K562 (cell line): ENCODE measurements around the gene SNAI1. TPM values are rescaled to one million over a fixed set of nuclear protein-coding genes. Genes with fewer than 3 reads are reported as not detected.

Source experiments
- ATAC-seq: fragments of 200-7000 bp; cut with Tn5 transposase; 3 replicates; pipeline ENCODE4 v1.9.1; 2020; ENCODE audit warnings: moderate library complexity
- BruUV-seq: library from RNA; stranded (reverse); fragments of 400-500 nt; replicated peaks from 2 replicates; lab custom pipeline; 2021; lab: Mats Ljungman, UMichigan
- CTCF ChIA-PET: fragments of 300-600 bp; formaldehyde crosslinking; extraction: SDS; loops from one replicate; lab custom pipeline; 2021; ENCODE audit warnings: low intra/inter-chr PET ratio; lab: Yijun Ruan, JAX
- POLR2A ChIA-PET: fragments of 300-600, 350-650 bp; sonication (Branson Sonifier 250); formaldehyde crosslinking; extraction: SDS; loops from one replicate; lab custom pipeline; 2021; ENCODE audit warnings: antibody characterized with exemption, inconsistent platforms; lab: Yijun Ruan, JAX
- DNase-seq, 4 experiments: peaks; one replicate each; pipeline versions ENCODE4 v3.0.0 to v3.0.0-alpha.2; 2011 to 2018; ENCODE audit warnings: low spot score in 3 of 4, mixed read lengths in 3 of 4; ENCODE audit errors: extremely low read depth in 1 of 4
- FAIRE-seq: peaks from 2 replicates; lab custom pipeline; 2011; peaks lifted over from hg19 to GRCh38; lab: Jason Lieb, UNC
- H2AFZ ChIP-seq: 2 replicates; pipeline ENCODE4 v1.6.0; 2011; ENCODE audit warnings: low read depth, low read length, control low read depth, inconsistent platforms
- H3K27ac ChIP-seq: fragments of 200-600 bp; 3 replicates; pipeline ENCODE4 v1.8.0; 2011; ENCODE audit warnings: low read depth, mild to moderate bottlenecking, control low read depth, inconsistent platforms, low read length, moderate library complexity, mixed read lengths; ENCODE audit errors: extremely low read depth
- H3K27me3 ChIP-seq, 2 experiments: fragments of 300-600 bp in 1 of 2; 2 replicates in 1 of 2; 3 replicates in 1 of 2; pipeline versions ENCODE4 v1.6.0 to v1.8.0; 2011; ENCODE audit warnings: inconsistent platforms in 2 of 2, low read length in 2 of 2, mild to moderate bottlenecking in 1 of 2, mixed read lengths in 1 of 2, moderate library complexity in 1 of 2; ENCODE audit not compliant: control insufficient read depth in 2 of 2, insufficient read depth in 2 of 2
- H3K36me3 ChIP-seq: fragments of 300-600 bp; 3 replicates; pipeline ENCODE4 v1.8.0; 2011; ENCODE audit warnings: mild to moderate bottlenecking, low read length, inconsistent platforms; ENCODE audit not compliant: control insufficient read depth, insufficient read depth
- H3K4me1 ChIP-seq, 2 experiments: fragments of 200-600 bp in 1 of 2; replicated peaks in 1 of 2; 2 replicates in 1 of 2; 3 replicates in 1 of 2; pipeline versions ENCODE4 v1.5.1 to v1.8.0; 2011; ENCODE audit warnings: inconsistent platforms in 2 of 2, low read length in 2 of 2, mild to moderate bottlenecking in 1 of 2, mixed read lengths in 1 of 2, moderate library complexity in 1 of 2; ENCODE audit not compliant: control insufficient read depth in 2 of 2, insufficient read depth in 2 of 2
- H3K4me2 ChIP-seq: 2 replicates; pipeline ENCODE4 v1.6.1; 2011; ENCODE audit warnings: low read length, control low read depth, inconsistent platforms, mixed read lengths; ENCODE audit not compliant: insufficient read depth
- H3K4me3 ChIP-seq: fragments of 200-600 bp; sonication (generic), shearing (Covaris generic); 2 replicates; pipeline ENCODE4 v1.5.1; 2016; ENCODE audit warnings: control low read depth, inconsistent platforms
- H3K79me2 ChIP-seq: fragments of 200-600 bp; 3 replicates; pipeline ENCODE4 v1.8.0; 2011; ENCODE audit warnings: low read length, inconsistent platforms; ENCODE audit not compliant: control insufficient read depth, insufficient read depth
- H3K9ac ChIP-seq, 2 experiments: 2 replicates each; pipeline versions ENCODE4 v1.6.0 to v1.6.1; 2011; ENCODE audit warnings: low read depth in 2 of 2, low read length in 2 of 2, control low read depth in 1 of 2, inconsistent platforms in 1 of 2, mild to moderate bottlenecking in 1 of 2, mixed read lengths in 1 of 2; ENCODE audit not compliant: insufficient read depth in 1 of 2
- H3K9me1 ChIP-seq: one replicate; pipeline ENCODE4 v1.6.0; 2011; ENCODE audit warnings: inconsistent platforms, mild to moderate bottlenecking, low read length, moderate library complexity; ENCODE audit not compliant: control insufficient read depth, insufficient read depth
- H3K9me3 ChIP-seq: replicated peaks from 2 replicates; pipeline ENCODE4 v1.5.1; 2011; ENCODE audit warnings: low read depth, low read length, inconsistent platforms; ENCODE audit not compliant: control insufficient read depth, insufficient read depth
- H4K20me1 ChIP-seq: replicated peaks from 2 replicates; pipeline ENCODE4 v1.6.1; 2011; ENCODE audit warnings: low read length, inconsistent platforms, mixed read lengths; ENCODE audit not compliant: control insufficient read depth, insufficient read depth
- EZH2 ChIP-seq: IDR thresholded peaks from 2 replicates; pipeline ENCODE4 v1.6.1; 2012; ENCODE audit warnings: low read depth, mild to moderate bottlenecking, inconsistent platforms, low read length, borderline replicate concordance
- FOXJ3 ChIP-seq: sonication (generic); formaldehyde crosslinking; IDR thresholded peaks from 2 replicates; pipeline ENCODE4 v1.4.0; 2020; ENCODE audit warnings: mild to moderate bottlenecking, missing genetic modification reagents
- HIVEP1 ChIP-seq: fragments of 250-450 bp; sonication (Bioruptor Pico); IDR thresholded peaks from 2 replicates; pipeline ENCODE4 v1.4.0; 2020; ENCODE audit warnings: mild to moderate bottlenecking
- MAFK ChIP-seq: IDR thresholded peaks from 2 replicates; pipeline ENCODE4 v1.6.1; 2011; ENCODE audit warnings: low read length, improper control_type of control experiment
- NCOA4 ChIP-seq: fragments of 450-650 bp; IDR thresholded peaks from 2 replicates; pipeline ENCODE4 v1.6.1; 2018; ENCODE audit warnings: mild to moderate bottlenecking; ENCODE audit not compliant: partially characterized antibody
- RBFOX2 ChIP-seq: fragments of 200-400 bp; formaldehyde crosslinking; IDR thresholded peaks from 2 replicates; pipeline ENCODE4 v1.6.1; 2017; ENCODE audit warnings: low read depth, mild to moderate bottlenecking, low read length, moderate library complexity
- RBM17 ChIP-seq: fragments of 200-400 bp; formaldehyde crosslinking; IDR thresholded peaks from 2 replicates; pipeline ENCODE4 v1.6.1; 2017; ENCODE audit warnings: low read depth, mild to moderate bottlenecking, low read length, borderline replicate concordance
- RCOR1 ChIP-seq, 2 experiments: IDR thresholded peaks; 2 replicates each; pipeline ENCODE4 v1.6.1; 2012; ENCODE audit warnings: low read depth in 2 of 2, low read length in 2 of 2, borderline replicate concordance in 1 of 2, improper control_type of control experiment in 1 of 2
- TARDBP ChIP-seq: fragments of 450-650 bp; IDR thresholded peaks from 2 replicates; pipeline ENCODE4 v1.6.1; 2016
- ZNF212 ChIP-seq: fragments of 450-650 bp; formaldehyde crosslinking; IDR thresholded peaks from 2 replicates; pipeline ENCODE4 v1.4.0; 2020; ENCODE audit warnings: mild to moderate bottlenecking
- WGBS: fragments of 100-300 bp; shearing (Covaris generic); methylation state at CpG from one replicate; pipeline ENCODE4 v1.1.6; 2016; ENCODE audit warnings: low coverage, mixed read lengths; ENCODE audit not compliant: insufficient coverage; ENCODE audit errors: missing lambda C conversion rate; 5-methylcytosine and 5-hydroxymethylcytosine counted together
- in situ Hi-C: fragments of 300-500 bp; cut with MboI; formaldehyde crosslinking; loops from 4 replicates; pipeline ENCODE4 v1.15.0; 2018; ENCODE audit warnings: inconsistent platforms, mixed read lengths
- intact Hi-C: fragments of 100-400 bp; cut with micrococcal nuclease; formaldehyde crosslinking; loops from 2 replicates; pipeline ENCODE4 v1.14.2; 2022
- polyA plus RNA-seq, 8 experiments: library from polyadenylated mRNA; depleted of rRNA in 4 of 8; stranded (reverse) in 5 of 8; unstranded in 3 of 8; fragments of >200 nt; fragmentation: Nextera tagmentation in 2 of 8; fragmentation: Illumina TruSeq in 1 of 8; extraction: Ambion mirVana in 2 of 8; extraction: Trizol in 1 of 8; gene quantifications; 2 replicates each; pipeline versions ENCODE4 v1.2.1 to v1.2.3, GENCODE V29; 2011 to 2014; ENCODE audit warnings: inconsistent platforms in 1 of 8, missing spikeins in 1 of 8
- total RNA-seq, 7 experiments: library from RNA; depleted of rRNA in 6 of 7; stranded (reverse); fragments of >200 nt in 6 of 7; fragmentation: Illumina TruSeq in 2 of 7; extraction: Trizol in 2 of 7; gene quantifications; 2 replicates each; pipeline versions ENCODE4 v1.2.1 to v1.2.3, GENCODE V29; 2011 to 2021; ENCODE audit warnings: low replicate concordance in 1 of 7
- TF ChIP-seq, protein P1 (sequence below), 2 experiments: IDR thresholded peaks; 2 replicates each; pipeline ENCODE4 v1.6.1; 2011; ENCODE audit warnings: borderline replicate concordance in 1 of 2, control low read depth in 1 of 2, low read depth in 1 of 2, low read length in 1 of 2, mild to moderate bottlenecking in 1 of 2, mixed read lengths in 1 of 2, moderate library complexity in 1 of 2; ENCODE audit not compliant: insufficient read depth in 1 of 2, insufficient read length in 1 of 2, poor library complexity in 1 of 2, severe bottlenecking in 1 of 2; ENCODE audit errors: extremely low read depth in 1 of 2
- TF ChIP-seq, protein P2 (sequence below): fragments of 200-400 bp; formaldehyde crosslinking; IDR thresholded peaks from 2 replicates; pipeline ENCODE4 v1.6.1; 2017; ENCODE audit warnings: mild to moderate bottlenecking, low read depth, low read length, moderate library complexity
- TF ChIP-seq, protein P3 (sequence below): sonication (generic); formaldehyde crosslinking; IDR thresholded peaks from 2 replicates; pipeline ENCODE4 v1.8.1; 2023; ENCODE audit warnings: mild to moderate bottlenecking, missing genetic modification reagents
- TF ChIP-seq, protein P4 (sequence below): sonication (generic); formaldehyde crosslinking; IDR thresholded peaks from 2 replicates; pipeline ENCODE4 v1.8.0; 2022; ENCODE audit warnings: mild to moderate bottlenecking, missing genetic modification reagents

The SNAI1 gene
- total and polyA plus RNA-seq, 9 of the 15 experiments (the other 6 are each of a cell fraction or from before 2014, with no cell fraction given): 0.32 to 11.6 (median 2.0) TPM

DNA sequence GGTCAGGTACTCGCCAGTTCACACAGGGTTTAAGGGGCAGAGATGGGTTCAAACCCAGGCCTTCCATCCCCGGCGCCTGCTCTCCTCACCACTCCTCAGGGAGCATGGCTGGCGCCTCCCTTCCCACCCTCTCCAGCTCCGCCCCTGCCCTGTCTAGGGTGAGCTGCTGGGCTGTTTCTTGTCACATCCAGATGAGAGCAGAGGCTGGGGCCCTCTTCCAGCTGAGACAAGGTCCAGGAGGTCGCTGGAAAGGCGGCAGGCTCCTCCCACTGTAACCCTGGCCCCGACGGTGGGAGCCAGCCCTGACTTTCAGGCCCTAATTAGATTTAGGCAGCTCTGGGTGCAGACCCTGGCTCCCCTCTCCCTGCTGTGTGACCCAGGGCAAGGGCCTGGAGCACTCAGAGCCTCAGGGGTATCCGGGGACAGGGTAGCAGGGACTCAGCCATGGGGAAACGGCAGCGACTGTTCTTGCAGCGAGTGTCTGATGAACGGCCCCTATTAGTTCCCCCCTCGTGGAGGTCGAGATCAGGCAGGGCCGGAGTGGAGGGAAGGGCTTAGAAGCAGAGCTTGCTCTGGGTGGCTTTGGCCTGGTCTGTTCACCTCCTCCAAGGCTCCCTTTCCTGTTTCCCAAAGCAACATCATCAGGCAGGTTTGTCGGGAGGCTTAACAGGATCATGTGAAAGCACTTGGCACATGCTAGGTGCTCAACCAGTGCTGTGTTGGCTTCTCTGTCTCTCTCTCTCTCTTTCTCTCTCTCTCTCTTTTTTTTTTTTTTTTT, 33.4 kb downstream of the SNAI1 start:
- DNase-seq: peak; percentile 46 to 65 (median 62)
- POLR2A ChIA-PET: interaction anchor here (0.5 to 1.9 kb wide), 5 partner anchors 15 to 154 kb away, joined by 3 to 5 read pairs (median 4); no protein-coding TSS in a partner anchor
- no TSS peak for BruUV-seq
- TF ChIP-seq RCOR1 (IDR thresholded peaks at IDR 0.05; ENCODE audit: borderline replicate concordance in 1 of 2, low read depth in 2 of 2, low read length in 2 of 2) (0 out of 4 replicates have a peak, but pooled peaks of 1 of the 2 experiments have one; percentile 8), RBFOX2 (0 out of 2 replicates have a peak, but pooled peaks have one; percentile 9), NCOA4 (no peak), FOXJ3 (CRISPR knock-in tag) (no peak), RBM17 (no peak), MAFK (no peak), HIVEP1 (no peak), EZH2 (no peak), TARDBP (no peak), ZNF212 (no peak)
- TF ChIP-seq, protein P1, sequence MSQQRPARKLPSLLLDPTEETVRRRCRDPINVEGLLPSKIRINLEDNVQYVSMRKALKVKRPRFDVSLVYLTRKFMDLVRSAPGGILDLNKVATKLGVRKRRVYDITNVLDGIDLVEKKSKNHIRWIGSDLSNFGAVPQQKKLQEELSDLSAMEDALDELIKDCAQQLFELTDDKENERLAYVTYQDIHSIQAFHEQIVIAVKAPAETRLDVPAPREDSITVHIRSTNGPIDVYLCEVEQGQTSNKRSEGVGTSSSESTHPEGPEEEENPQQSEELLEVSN (IDR thresholded peaks at IDR 0.05; ENCODE audit: borderline replicate concordance in 1 of 2, extremely low read depth in 1 of 2, insufficient read depth in 1 of 2, insufficient read length in 1 of 2, low read depth in 1 of 2, low read length in 1 of 2, poor library complexity in 1 of 2, severe bottlenecking in 1 of 2): peak in 1 of 2 experiments; percentile 50
- TF ChIP-seq, protein P2, sequence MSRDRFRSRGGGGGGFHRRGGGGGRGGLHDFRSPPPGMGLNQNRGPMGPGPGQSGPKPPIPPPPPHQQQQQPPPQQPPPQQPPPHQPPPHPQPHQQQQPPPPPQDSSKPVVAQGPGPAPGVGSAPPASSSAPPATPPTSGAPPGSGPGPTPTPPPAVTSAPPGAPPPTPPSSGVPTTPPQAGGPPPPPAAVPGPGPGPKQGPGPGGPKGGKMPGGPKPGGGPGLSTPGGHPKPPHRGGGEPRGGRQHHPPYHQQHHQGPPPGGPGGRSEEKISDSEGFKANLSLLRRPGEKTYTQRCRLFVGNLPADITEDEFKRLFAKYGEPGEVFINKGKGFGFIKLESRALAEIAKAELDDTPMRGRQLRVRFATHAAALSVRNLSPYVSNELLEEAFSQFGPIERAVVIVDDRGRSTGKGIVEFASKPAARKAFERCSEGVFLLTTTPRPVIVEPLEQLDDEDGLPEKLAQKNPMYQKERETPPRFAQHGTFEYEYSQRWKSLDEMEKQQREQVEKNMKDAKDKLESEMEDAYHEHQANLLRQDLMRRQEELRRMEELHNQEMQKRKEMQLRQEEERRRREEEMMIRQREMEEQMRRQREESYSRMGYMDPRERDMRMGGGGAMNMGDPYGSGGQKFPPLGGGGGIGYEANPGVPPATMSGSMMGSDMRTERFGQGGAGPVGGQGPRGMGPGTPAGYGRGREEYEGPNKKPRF: no peak
- TF ChIP-seq, protein P3, sequence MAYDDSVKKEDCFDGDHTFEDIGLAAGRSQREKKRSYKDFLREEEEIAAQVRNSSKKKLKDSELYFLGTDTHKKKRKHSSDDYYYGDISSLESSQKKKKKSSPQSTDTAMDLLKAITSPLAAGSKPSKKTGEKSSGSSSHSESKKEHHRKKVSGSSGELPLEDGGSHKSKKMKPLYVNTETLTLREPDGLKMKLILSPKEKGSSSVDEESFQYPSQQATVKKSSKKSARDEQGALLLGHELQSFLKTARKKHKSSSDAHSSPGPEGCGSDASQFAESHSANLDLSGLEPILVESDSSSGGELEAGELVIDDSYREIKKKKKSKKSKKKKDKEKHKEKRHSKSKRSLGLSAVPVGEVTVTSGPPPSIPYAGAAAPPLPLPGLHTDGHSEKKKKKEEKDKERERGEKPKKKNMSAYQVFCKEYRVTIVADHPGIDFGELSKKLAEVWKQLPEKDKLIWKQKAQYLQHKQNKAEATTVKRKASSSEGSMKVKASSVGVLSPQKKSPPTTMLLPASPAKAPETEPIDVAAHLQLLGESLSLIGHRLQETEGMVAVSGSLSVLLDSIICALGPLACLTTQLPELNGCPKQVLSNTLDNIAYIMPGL (CRISPR knock-in tag): no peak
- TF ChIP-seq, protein P4, sequence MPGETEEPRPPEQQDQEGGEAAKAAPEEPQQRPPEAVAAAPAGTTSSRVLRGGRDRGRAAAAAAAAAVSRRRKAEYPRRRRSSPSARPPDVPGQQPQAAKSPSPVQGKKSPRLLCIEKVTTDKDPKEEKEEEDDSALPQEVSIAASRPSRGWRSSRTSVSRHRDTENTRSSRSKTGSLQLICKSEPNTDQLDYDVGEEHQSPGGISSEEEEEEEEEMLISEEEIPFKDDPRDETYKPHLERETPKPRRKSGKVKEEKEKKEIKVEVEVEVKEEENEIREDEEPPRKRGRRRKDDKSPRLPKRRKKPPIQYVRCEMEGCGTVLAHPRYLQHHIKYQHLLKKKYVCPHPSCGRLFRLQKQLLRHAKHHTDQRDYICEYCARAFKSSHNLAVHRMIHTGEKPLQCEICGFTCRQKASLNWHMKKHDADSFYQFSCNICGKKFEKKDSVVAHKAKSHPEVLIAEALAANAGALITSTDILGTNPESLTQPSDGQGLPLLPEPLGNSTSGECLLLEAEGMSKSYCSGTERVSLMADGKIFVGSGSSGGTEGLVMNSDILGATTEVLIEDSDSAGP (CRISPR knock-in tag): no peak

More for the DNA sequence above, 33.4 kb downstream of the SNAI1 start:
- Histone ChIP-seq H3K36me3 (no peaks in the 10 kb centered on the region), H3K4me1 (peaks cover 39 to 40% of the 10 kb centered on the region in 2 experiments), H3K27me3 (no peaks in the 10 kb centered on the region), H3K4me3 (no peak overlapping the region), H3K9ac (peak overlapping the region; percentile 15 to 72; a peak in 2 of 4 replicates), H3K4me2 (no peak overlapping the region; the same call in 1 of the 2 replicates), H4K20me1 (no peaks in the 10 kb centered on the region), H2AFZ (peak overlapping the region; percentile 71), H3K79me2 (no peaks in the 10 kb centered on the region; the same call in 2 of the 3 replicates), H3K27ac (no peak overlapping the region), H3K9me1 (no peaks in the 10 kb centered on the region), H3K9me3 (no peaks in the 10 kb centered on the region)
- CTCF ChIA-PET: no interaction called here
- intact Hi-C loops (no loop called here), in situ Hi-C loops (no loop called here)
- peak; percentile 70 for ATAC-seq
- 57% methylated on average over 10 of the region's 18 CpGs for whole genome bisulfite sequencing
- no peak for FAIRE-seq
